ENCODE results near the gene ATP9B. TPM values are rescaled to one million over a fixed set of nuclear protein-coding genes. Genes with fewer than 3 reads are reported as not detected.
"Not testable (repeated sequence)": the region's sequence is repeated elsewhere in the genome, so short reads cannot be mapped to it uniquely, and the experiment has no call there.

Gene ATP9B
- polyA plus RNA-seq, 3 donors: 31.4 to 36.7 (median 31.7) TPM

GRCh38 chr18:79133724-79134123, 64.5 kb downstream of the ATP9B start:
- no peak for DNase-seq (ENCODE audit: low read depth in 3 of 3, low spot score in 2 of 3)

- no peak for DNase-seq (ENCODE audit: low read depth in 3 of 3, low spot score in 2 of 3)
These were observed 66.7 kb downstream of the ATP9B start for GRCh38 chr18:79135924-79136323.

- no peak for DNase-seq (ENCODE audit: low read depth in 3 of 3, low spot score in 2 of 3)
These were observed 67.5 kb downstream of the ATP9B start for GRCh38 chr18:79136742-79137141.

GRCh38 chr18:79139206-79139605, 70.0 kb downstream of the ATP9B start:
- DNase-seq (ENCODE audit: low read depth in 3 of 3, low spot score in 2 of 3): no peak

- DNase-seq (ENCODE audit: low read depth in 3 of 3, low spot score in 2 of 3): no peak
These were observed 77.8 kb downstream of the ATP9B start for GRCh38 chr18:79147014-79147413.

- no peak for DNase-seq (ENCODE audit: low read depth in 3 of 3, low spot score in 2 of 3)
These were observed 82.0 kb downstream of the ATP9B start for GRCh38 chr18:79151191-79151590.

GRCh38 chr18:79156327-79156726, 87.1 kb downstream of the ATP9B start:
- DNase-seq (ENCODE audit: low read depth in 3 of 3, low spot score in 2 of 3): no peak

GRCh38 chr18:79164706-79165105, 95.5 kb downstream of the ATP9B start:
- DNase-seq (ENCODE audit: low read depth in 3 of 3, low spot score in 2 of 3): no peak

GRCh38 chr18:79166702-79167101, 97.5 kb downstream of the ATP9B start:
- no peak for DNase-seq (ENCODE audit: low read depth in 3 of 3, low spot score in 2 of 3)

GRCh38 chr18:79167526-79168190, 98.5 kb downstream of the ATP9B start:
- no peak for DNase-seq (ENCODE audit: low read depth in 3 of 3, low spot score in 2 of 3)

- no peak for DNase-seq (ENCODE audit: low read depth in 3 of 3, low spot score in 2 of 3)
These were observed 100.9 kb downstream of the ATP9B start for GRCh38 chr18:79169958-79170555.

- DNase-seq (ENCODE audit: low read depth in 3 of 3, low spot score in 2 of 3): not testable (repeated sequence)
These were observed 103.1 kb downstream of the ATP9B start for GRCh38 chr18:79172331-79172730.

- no peak for DNase-seq (ENCODE audit: low read depth in 3 of 3, low spot score in 2 of 3)
These were observed 104.5 kb downstream of the ATP9B start for GRCh38 chr18:79173742-79174141.

GRCh38 chr18:79178113-79178531, 108.9 kb downstream of the ATP9B start:
- no peak for DNase-seq (ENCODE audit: low read depth in 3 of 3, low spot score in 2 of 3)

- no peak for DNase-seq (ENCODE audit: low read depth in 3 of 3, low spot score in 2 of 3)
These were observed 113.0 kb downstream of the ATP9B start for GRCh38 chr18:79182047-79182713.

GRCh38 chr18:79185648-79186047, 116.5 kb downstream of the ATP9B start:
- no peak for DNase-seq (ENCODE audit: low read depth in 3 of 3, low spot score in 2 of 3)

GRCh38 chr18:79186649-79187048, 117.5 kb downstream of the ATP9B start:
- DNase-seq (ENCODE audit: low read depth in 3 of 3, low spot score in 2 of 3): no peak

- no peak for DNase-seq (ENCODE audit: low read depth in 3 of 3, low spot score in 2 of 3)
These were observed 118.5 kb downstream of the ATP9B start for GRCh38 chr18:79187532-79188277.

GRCh38 chr18:79191418-79191817, 122.2 kb downstream of the ATP9B start:
- DNase-seq (ENCODE audit: low read depth in 3 of 3, low spot score in 2 of 3): no peak

GRCh38 chr18:79191956-79192355, 122.8 kb downstream of the ATP9B start:
- no peak for DNase-seq (ENCODE audit: low read depth in 3 of 3, low spot score in 2 of 3)

GRCh38 chr18:79193826-79194225, 124.6 kb downstream of the ATP9B start:
- DNase-seq (ENCODE audit: low read depth in 3 of 3, low spot score in 2 of 3): no peak
